NCI-H82 treated with DMSO at 0.1 percent for 48 hours (cell line): ENCODE data around the gene SPANXA2.
"Not testable (repeated sequence)": the region's sequence is repeated elsewhere in the genome, so short reads cannot be mapped to it uniquely, and the experiment has no call there.

Experiments
- DNase-seq: peaks from one replicate; lab custom pipeline; 2025; ENCODE audit not compliant: unreplicated experiment; lab: John Stamatoyannopoulos, UW

Gene SPANXA2, protein sequence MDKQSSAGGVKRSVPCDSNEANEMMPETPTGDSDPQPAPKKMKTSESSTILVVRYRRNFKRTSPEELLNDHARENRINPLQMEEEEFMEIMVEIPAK

DNA sequence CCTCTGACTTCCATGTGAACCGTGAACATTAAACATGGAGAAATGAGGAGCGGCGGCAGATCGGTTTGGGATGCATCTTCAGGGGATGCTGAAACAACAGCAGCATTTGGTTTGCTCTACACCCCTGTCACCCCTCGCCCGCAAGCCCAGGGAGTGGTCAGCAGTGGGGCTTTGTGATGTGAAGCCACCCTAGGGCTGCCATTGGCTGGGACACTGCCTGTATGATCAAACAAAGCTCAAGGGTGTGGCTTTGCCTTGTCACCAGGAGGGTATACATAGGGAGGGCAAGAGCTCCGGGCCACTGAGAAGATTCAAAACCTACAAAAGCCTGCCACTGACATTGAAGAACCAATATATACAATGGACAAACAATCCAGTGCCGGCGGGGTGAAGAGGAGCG lies at the start of gene SPANXA2:
SPANXA2 (plus strand) TSS at position 301 of the 400 bp plus-strand sequence; CDS start at position 361, 60 bp downstream.
- DNase-seq = not testable (repeated sequence)

DNA sequence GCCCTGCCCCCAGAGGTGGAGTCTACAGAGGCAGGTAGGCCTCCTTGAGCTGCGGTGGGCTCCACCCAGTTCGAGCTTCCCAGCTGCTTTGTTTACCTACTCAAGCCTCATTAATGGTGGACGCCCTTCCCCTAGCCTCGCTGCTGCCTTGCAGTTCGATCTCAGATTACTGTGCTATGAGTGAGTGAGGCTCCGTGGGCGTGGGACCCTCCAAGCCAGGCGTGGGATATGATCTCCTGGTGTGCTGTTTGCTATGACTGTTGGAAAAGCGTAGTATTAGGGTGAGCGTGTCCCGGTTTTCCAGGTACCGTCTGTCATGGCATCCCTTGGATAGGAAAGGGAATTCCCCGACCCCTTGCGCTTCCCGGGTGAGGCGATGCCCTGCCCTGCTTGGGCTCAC lies 47.0 kb upstream of the SPANXA2 start:
- not testable (repeated sequence) for DNase-seq

GRCh38 chrX:141584638-141585037 lies 4.9 kb upstream of the SPANXA2 start, which contains the start of gene SPANXA1:
Gene SPANXA1 (minus strand): TSS chrX:141584738. CDS start chrX:141584678, 60 bp downstream.
- DNase-seq = not testable (repeated sequence)

- DNase-seq = no peak
Observed at GRCh38 chrX:141609111-141609510, 19.6 kb downstream of the SPANXA2 start.

- DNase-seq = no peak
Observed at GRCh38 chrX:141619336-141619735, 29.8 kb downstream of the SPANXA2 start.

- no peak for DNase-seq
Observed at GRCh38 chrX:141632124-141632523, 42.6 kb downstream of the SPANXA2 start.

DNA sequence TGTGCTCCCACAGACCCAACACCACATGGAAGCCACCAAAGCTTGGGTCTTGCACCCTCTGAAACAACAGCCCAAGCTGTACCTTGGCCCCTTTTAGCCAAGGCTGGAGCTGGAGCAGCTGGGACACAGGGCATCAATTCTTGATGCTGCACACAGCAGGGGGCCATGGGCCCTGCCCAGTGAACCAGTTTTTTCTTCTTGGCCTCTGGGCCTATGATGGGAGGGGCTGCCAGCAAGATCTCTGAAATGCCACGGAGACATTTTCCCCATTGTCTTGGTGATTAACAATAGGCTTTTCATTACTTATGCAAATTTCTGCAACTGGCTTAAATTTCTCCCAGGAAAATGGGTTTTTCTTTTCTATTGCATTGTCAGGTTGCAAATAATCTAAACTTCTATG lies 49.0 kb downstream of the SPANXA2 start:
- no peak for DNase-seq
